ENCODE measurements around the gene ZNF20.
"Not testable (repeated sequence)": the region's sequence is repeated elsewhere in the genome, so short reads cannot be mapped to it uniquely, and the experiment has no call there.

The ZNF20 gene

GRCh38 chr19:12111943-12112637, 28.1 kb downstream of the ZNF20 start:
- no peak for FAIRE-seq

- FAIRE-seq, result no peak
Measured at GRCh38 chr19:12111176-12111575, 29.0 kb downstream of the ZNF20 start.

- FAIRE-seq, result not testable (repeated sequence)
Measured at GRCh38 chr19:12103909-12104308, 36.2 kb downstream of the ZNF20 start.

GRCh38 chr19:12098040-12098439, 42.1 kb downstream of the ZNF20 start:
- FAIRE-seq, result no peak

GRCh38 chr19:12095111-12095790, 44.9 kb downstream of the ZNF20 start:
- FAIRE-seq, result no peak

- no peak for FAIRE-seq
Measured at GRCh38 chr19:12093777-12094176, 46.4 kb downstream of the ZNF20 start.

- no peak for FAIRE-seq
Measured at GRCh38 chr19:12092956-12093355, 47.2 kb downstream of the ZNF20 start.

- no peak for FAIRE-seq
Measured at GRCh38 chr19:12092065-12092867, 47.9 kb downstream of the ZNF20 start.

- FAIRE-seq, result no peak
Measured at GRCh38 chr19:12090807-12091206, 49.3 kb downstream of the ZNF20 start.

GRCh38 chr19:12085074-12085818, 54.9 kb downstream of the ZNF20 start:
- FAIRE-seq, result no peak

- FAIRE-seq, result not testable (repeated sequence)
Measured at GRCh38 chr19:12083336-12083735, 56.8 kb downstream of the ZNF20 start.

All from colon (tissue), 2 donors.